Keratinocyte (primary cell): ENCODE measurements around the gene KCNG3. TPM values are rescaled to one million over a fixed set of nuclear protein-coding genes. Genes with fewer than 3 reads are reported as not detected.

Source experiments
- DNase-seq: peaks from one replicate; pipeline ENCODE4 v3.0.0-alpha.2; 2011; ENCODE audit warnings: low read depth, missing footprints, low spot score
- FAIRE-seq: peaks from 2 replicates; lab custom pipeline; 2011; peaks lifted over from hg19 to GRCh38; lab: Jason Lieb, UNC
- H2AFZ ChIP-seq: 2 replicates; pipeline ENCODE4 v1.6.0; 2012; ENCODE audit warnings: low read length, control low read depth, inconsistent platforms; ENCODE audit not compliant: control insufficient read depth
- H3K27ac ChIP-seq: 2 replicates; pipeline ENCODE4 v1.5.1; 2011; ENCODE audit warnings: low read length; ENCODE audit not compliant: control insufficient read depth, insufficient read depth
- H3K27me3 ChIP-seq: 3 replicates; pipeline ENCODE4 v1.6.0; 2011; ENCODE audit warnings: low read length; ENCODE audit not compliant: control insufficient read depth, insufficient read depth; ENCODE audit errors: extremely low read depth
- H3K36me3 ChIP-seq, 2 experiments: 2 replicates in 1 of 2; 3 replicates in 1 of 2; pipeline ENCODE4 v1.5.1; 2011; ENCODE audit warnings: low read length in 2 of 2, mild to moderate bottlenecking in 1 of 2; ENCODE audit not compliant: control insufficient read depth in 2 of 2, insufficient read depth in 2 of 2; ENCODE audit errors: extremely low read depth in 1 of 2
- H3K4me1 ChIP-seq: 3 replicates; pipeline ENCODE4 v1.5.1; 2011; ENCODE audit warnings: low read length; ENCODE audit not compliant: control insufficient read depth, insufficient read depth; ENCODE audit errors: extremely low read depth
- H3K4me2 ChIP-seq: 3 replicates; pipeline ENCODE4 v1.6.0; 2011; ENCODE audit warnings: low read depth, low read length; ENCODE audit not compliant: control insufficient read depth, insufficient read depth; ENCODE audit errors: extremely low read depth
- H3K4me3 ChIP-seq, 3 experiments: fragments of 200-600 bp in 1 of 3; sonication (generic) in 1 of 3; 2 replicates in 2 of 3; 3 replicates in 1 of 3; pipeline ENCODE4 v1.5.1; 2011 to 2016; ENCODE audit warnings: low read length in 3 of 3, mild to moderate bottlenecking in 3 of 3, control low read depth in 2 of 3, inconsistent platforms in 1 of 3, low read depth in 1 of 3, mixed read lengths in 1 of 3, mixed run types in 1 of 3, moderate library complexity in 1 of 3; ENCODE audit not compliant: control insufficient read depth in 2 of 3, insufficient read depth in 2 of 3; ENCODE audit errors: extremely low read depth in 1 of 3
- H3K79me2 ChIP-seq: 2 replicates; pipeline ENCODE4 v1.6.0; 2012; ENCODE audit warnings: low read length; ENCODE audit not compliant: control insufficient read depth, insufficient read depth
- H3K9ac ChIP-seq: 3 replicates; pipeline ENCODE4 v1.6.0; 2011; ENCODE audit warnings: low read length; ENCODE audit not compliant: control insufficient read depth, insufficient read depth; ENCODE audit errors: extremely low read depth
- H3K9me1 ChIP-seq: 3 replicates; pipeline ENCODE4 v1.6.0; 2011; ENCODE audit warnings: low read length; ENCODE audit not compliant: control insufficient read depth, insufficient read depth; ENCODE audit errors: extremely low read depth
- H3K9me3 ChIP-seq: 2 replicates; pipeline ENCODE4 v1.5.1; 2012; ENCODE audit warnings: low read depth, low read length; ENCODE audit not compliant: control insufficient read depth
- H4K20me1 ChIP-seq: 3 replicates; pipeline ENCODE4 v1.6.0; 2011; ENCODE audit warnings: low read length; ENCODE audit not compliant: control insufficient read depth, insufficient read depth; ENCODE audit errors: extremely low read depth
- EZH2 ChIP-seq: IDR thresholded peaks from one replicate; pipeline ENCODE4 v1.6.1; 2012; ENCODE audit warnings: inconsistent platforms, mild to moderate bottlenecking, low read length, moderate library complexity
- dilution Hi-C: fragments of 300-500 bp; cut with MboI; formaldehyde crosslinking; loops from one replicate; pipeline ENCODE4 v1.7.0; 2020; ENCODE audit warnings: low sequenced_read_pairs; ENCODE audit not compliant: extremely low pct_ligation_motif_present
- polyA plus RNA-seq, 5 experiments: library from polyadenylated mRNA; depleted of rRNA in 3 of 5; stranded (reverse) in 3 of 5; stranded (forward) in 1 of 5; unstranded in 1 of 5; fragments of >200 nt; gene quantifications; 1 replicate in 1 of 5; 2 replicates in 3 of 5; 3 replicates in 1 of 5; pipeline versions ENCODE4 v1.2.1 to v1.2.3, GENCODE V29; 2011 to 2012; ENCODE audit warnings: missing spikeins in 2 of 5, low read depth in 1 of 5, low replicate concordance in 1 of 5
- TF ChIP-seq, protein P1 (sequence below), 3 experiments: IDR thresholded peaks in 1 of 3; conservative IDR thresholded peaks in 1 of 3; optimal IDR thresholded peaks in 1 of 3; 2 replicates in 2 of 3; 3 replicates in 1 of 3; pipeline versions ENCODE3 to v1.5.1; 2011; ENCODE audit warnings: low read length in 3 of 3, mild to moderate bottlenecking in 3 of 3, moderate library complexity in 2 of 3, control low read depth in 1 of 3, inconsistent platforms in 1 of 3; ENCODE audit not compliant: insufficient read depth in 2 of 3; ENCODE audit errors: extremely low read depth in 1 of 3

The KCNG3 gene
- polyA plus RNA-seq, 1 donor (not counting 4 experiments of a cell fraction or from before 2014, with no cell fraction given) = not detected

DNA sequence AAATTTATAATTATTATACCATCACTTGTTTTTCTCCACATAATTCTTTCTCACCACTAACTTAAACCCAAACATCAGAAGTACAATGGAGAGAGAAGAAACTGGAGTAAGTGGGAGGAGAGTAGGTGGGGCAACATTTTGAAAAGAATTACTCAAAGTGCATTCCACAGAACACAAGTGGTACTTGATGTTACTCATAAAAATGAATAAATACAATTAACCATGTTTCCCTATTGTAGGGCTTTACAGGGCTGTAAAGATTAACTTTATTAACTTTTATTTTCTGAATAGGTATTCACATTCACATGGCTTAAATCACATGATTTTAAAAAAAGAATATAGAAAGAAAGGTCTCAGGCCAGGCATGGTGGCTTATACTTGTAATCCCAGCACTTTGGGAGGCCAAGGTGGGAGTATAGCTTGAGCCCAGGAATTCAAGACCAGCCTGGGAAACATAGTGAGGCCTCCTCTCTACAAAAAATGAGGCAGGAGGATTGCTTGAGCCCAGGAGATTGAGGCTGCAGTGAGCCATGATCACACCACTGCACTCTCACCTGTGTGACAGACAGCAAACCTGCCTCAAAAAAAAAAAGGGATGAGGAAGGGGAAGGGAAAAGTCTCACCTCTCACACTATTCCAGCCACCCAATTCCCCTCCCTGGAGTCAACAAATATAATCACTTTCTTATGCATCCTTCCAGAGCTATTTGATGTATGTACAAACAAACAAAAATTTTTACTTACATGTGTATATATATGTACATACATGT is 47.1 kb downstream of the KCNG3 start:
- FAIRE-seq (no peak), DNase-seq (no peak)
- H3K4me1 ChIP-seq = no peaks in the 10 kb centered on the region
- dilution Hi-C loops = no loop called here
- no peak for TF ChIP-seq EZH2
- TF ChIP-seq, protein P1, sequence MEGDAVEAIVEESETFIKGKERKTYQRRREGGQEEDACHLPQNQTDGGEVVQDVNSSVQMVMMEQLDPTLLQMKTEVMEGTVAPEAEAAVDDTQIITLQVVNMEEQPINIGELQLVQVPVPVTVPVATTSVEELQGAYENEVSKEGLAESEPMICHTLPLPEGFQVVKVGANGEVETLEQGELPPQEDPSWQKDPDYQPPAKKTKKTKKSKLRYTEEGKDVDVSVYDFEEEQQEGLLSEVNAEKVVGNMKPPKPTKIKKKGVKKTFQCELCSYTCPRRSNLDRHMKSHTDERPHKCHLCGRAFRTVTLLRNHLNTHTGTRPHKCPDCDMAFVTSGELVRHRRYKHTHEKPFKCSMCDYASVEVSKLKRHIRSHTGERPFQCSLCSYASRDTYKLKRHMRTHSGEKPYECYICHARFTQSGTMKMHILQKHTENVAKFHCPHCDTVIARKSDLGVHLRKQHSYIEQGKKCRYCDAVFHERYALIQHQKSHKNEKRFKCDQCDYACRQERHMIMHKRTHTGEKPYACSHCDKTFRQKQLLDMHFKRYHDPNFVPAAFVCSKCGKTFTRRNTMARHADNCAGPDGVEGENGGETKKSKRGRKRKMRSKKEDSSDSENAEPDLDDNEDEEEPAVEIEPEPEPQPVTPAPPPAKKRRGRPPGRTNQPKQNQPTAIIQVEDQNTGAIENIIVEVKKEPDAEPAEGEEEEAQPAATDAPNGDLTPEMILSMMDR (optimal IDR thresholded peaks at IDR 0.05 in 1 of 3, IDR thresholded peaks at IDR 0.05 in 1 of 3, conservative IDR thresholded peaks at IDR 0.05 in 1 of 3; ENCODE audit: extremely low read depth in 1 of 3, insufficient read depth in 2 of 3, low read length in 3 of 3) = no peak
- H3K27ac ChIP-seq = no peak overlapping the region
- no peak overlapping the region for H3K4me2 ChIP-seq
- H4K20me1 ChIP-seq = no peaks in the 10 kb centered on the region
- H3K9me1 ChIP-seq = no peaks in the 10 kb centered on the region
- no peak overlapping the region for H2AFZ ChIP-seq
- no peaks in the 10 kb centered on the region for H3K9me3 ChIP-seq
- H3K27me3 ChIP-seq = peaks cover 4% of the 10 kb centered on the region
- no peak overlapping the region for H3K9ac ChIP-seq
- no peaks in the 10 kb centered on the region for H3K79me2 ChIP-seq
- no peaks in the 10 kb centered on the region for H3K36me3 ChIP-seq
- no peak overlapping the region for H3K4me3 ChIP-seq

DNA sequence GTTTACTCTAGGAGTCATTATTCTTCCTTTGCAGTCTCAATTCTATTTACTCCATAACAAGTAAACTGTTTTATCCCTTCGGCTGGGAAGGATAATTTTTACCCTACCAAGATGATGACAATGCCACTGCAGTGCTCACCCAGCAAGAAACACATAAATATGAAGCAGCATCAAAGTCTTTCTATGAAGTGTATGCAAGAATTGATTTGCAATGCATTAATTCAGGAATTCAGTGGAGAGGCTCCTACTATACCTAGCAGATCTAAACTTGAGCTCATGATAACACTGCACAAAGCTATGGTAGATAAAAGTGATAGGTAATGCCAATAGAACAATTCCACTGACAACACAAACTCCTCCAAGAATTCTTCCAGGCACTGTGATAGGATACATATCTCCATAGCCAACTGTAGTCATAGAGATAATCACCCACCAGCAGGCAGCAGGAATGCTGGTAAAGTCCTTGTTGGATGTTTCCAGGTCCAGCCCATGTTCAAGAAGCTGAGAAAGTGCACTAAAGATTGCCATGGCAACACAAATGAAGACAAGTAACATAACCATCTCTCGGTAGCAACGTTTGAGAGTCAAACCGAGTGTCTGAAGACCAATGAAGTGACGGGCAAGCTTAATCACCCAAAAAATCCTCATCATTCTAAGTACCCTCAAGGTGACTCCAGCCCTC is 49.9 kb downstream of the KCNG3 start:
- dilution Hi-C loops = no loop called here
- no peaks in the 10 kb centered on the region for H3K36me3 ChIP-seq
- no peak overlapping the region for H3K4me2 ChIP-seq
- DNase-seq = no peak
- no peak overlapping the region for H3K27ac ChIP-seq
- H3K9me3 ChIP-seq = no peaks in the 10 kb centered on the region
- no peaks in the 10 kb centered on the region for H4K20me1 ChIP-seq
- H3K9ac ChIP-seq = no peak overlapping the region
- TF ChIP-seq, protein P1 (optimal IDR thresholded peaks at IDR 0.05 in 1 of 3, IDR thresholded peaks at IDR 0.05 in 1 of 3, conservative IDR thresholded peaks at IDR 0.05 in 1 of 3; ENCODE audit: extremely low read depth in 1 of 3, insufficient read depth in 2 of 3, low read length in 3 of 3) = no peak
- TF ChIP-seq EZH2 = no peak
- H3K4me1 ChIP-seq = no peaks in the 10 kb centered on the region
- H3K79me2 ChIP-seq = no peaks in the 10 kb centered on the region
- FAIRE-seq = no peak
- no peak overlapping the region for H2AFZ ChIP-seq
- H3K4me3 ChIP-seq = no peak overlapping the region
- no peaks in the 10 kb centered on the region for H3K9me1 ChIP-seq
- H3K27me3 ChIP-seq = peaks cover 4% of the 10 kb centered on the region
